ENCODE data around the gene MUC4. TPM values are rescaled to one million over a fixed set of nuclear protein-coding genes. Genes with fewer than 3 reads are reported as not detected.

Gene MUC4
- total and polyA plus RNA-seq, 2 experiments from 2014 or later: 1.3 TPM

GRCh38 chr3:195828762-195829161 is 17.0 kb upstream of the MUC4 start (continued):
- TF ChIP-seq ZNF462 (CRISPR knock-in tag; IDR thresholded peaks at IDR 0.05): no peak
- no peak for TF ChIP-seq POLR2AphosphoS5 (IDR thresholded peaks at IDR 0.05; ENCODE audit: low read depth)
- TF ChIP-seq EZH2 (IDR thresholded peaks at IDR 0.05; ENCODE audit: low read depth, unreplicated experiment): no peak
- no peak for TF ChIP-seq ZNF114 (CRISPR knock-in tag; IDR thresholded peaks at IDR 0.05)
- no peak for TF ChIP-seq CREB1 (CRISPR knock-in tag; IDR thresholded peaks at IDR 0.05; ENCODE audit: low read depth)
- no peak for TF ChIP-seq ETS1 (IDR thresholded peaks at IDR 0.05)
- TF ChIP-seq ZNF331 (CRISPR knock-in tag; IDR thresholded peaks at IDR 0.05; ENCODE audit: low read depth): no peak
- TF ChIP-seq EZH2phosphoT487 (IDR thresholded peaks at IDR 0.05; ENCODE audit: unreplicated experiment): no peak
- no peak for TF ChIP-seq JUNB (IDR thresholded peaks at IDR 0.05; ENCODE audit: unreplicated experiment)
